Stomach (tissue), 4 donors: ENCODE measurements around the gene RGL2.

ENCODE experiments used
- CTCF ChIP-seq, 7 experiments: fragments of 450-650 bp in 4 of 7; fragments of 200-600 bp in 3 of 7; sonication (generic) in 3 of 7; IDR thresholded peaks; one replicate each; pipeline ENCODE4 v1.5.1; 2016 to 2019; ENCODE audit warnings: antibody characterized with exemption in 7 of 7, control low read depth in 2 of 7, mild to moderate bottlenecking in 1 of 7
- POLR2A ChIP-seq, 4 donors: fragments of 450-650 bp; IDR thresholded peaks; one replicate each; pipeline ENCODE4 v1.6.1; 2016; ENCODE audit warnings: antibody characterized with exemption in 4 of 4, control low read depth in 2 of 4, mild to moderate bottlenecking in 1 of 4, moderate library complexity in 1 of 4
- POLR2AphosphoS5 ChIP-seq, 3 donors: sonication (generic); formaldehyde crosslinking; IDR thresholded peaks; one replicate each; pipeline ENCODE4 v1.6.1; 2016; ENCODE audit warnings: antibody characterized with exemption in 3 of 3

DNA sequence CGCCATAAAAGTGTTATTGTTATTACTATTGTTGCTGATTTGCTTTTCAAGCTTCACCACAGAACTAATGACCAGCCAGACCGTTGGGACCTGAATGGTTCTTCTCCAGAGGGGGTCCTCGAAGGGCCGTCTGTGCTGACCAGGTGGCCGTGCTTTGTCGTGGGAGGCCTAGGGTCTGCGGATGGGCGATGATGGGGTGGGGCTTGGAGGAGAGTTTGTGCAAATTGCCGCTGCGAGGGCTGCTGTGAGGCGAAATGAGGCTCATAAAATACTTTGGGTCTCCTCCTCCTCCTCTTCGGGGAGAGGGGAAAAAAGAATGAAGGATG, 24.8 kb upstream of the RGL2 start:
- TF ChIP-seq CTCF (IDR thresholded peaks at IDR 0.05) (no peak), POLR2A (IDR thresholded peaks at IDR 0.05) (no peak), POLR2AphosphoS5 (IDR thresholded peaks at IDR 0.05) (no peak)
